Measurements from ENCODE around the gene ADAMTS17.

ADAMTS17 gene

DNA sequence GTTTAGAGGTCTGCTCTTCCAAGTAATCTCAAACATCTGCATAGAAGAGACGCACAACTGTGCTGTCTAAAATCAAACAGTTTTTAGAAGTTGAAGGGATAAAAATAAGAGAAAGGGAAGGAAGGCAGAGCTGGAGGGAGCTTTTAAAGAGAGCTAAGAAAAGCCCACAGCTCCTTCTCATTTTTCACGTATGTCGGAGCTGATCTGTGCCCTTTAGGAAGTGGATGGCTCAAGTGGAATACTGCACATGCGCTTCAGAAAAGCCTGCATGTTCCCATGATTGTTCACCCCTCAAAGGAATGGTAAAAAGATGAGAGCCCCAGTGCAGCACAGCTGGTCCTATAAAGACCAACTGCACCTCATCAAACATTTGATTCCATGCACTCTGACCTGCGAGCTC, 207.2 kb downstream of the ADAMTS17 start:
- DNase-seq (ENCODE audit: low read depth in 2 of 2, low spot score in 1 of 2) = no peak

DNA sequence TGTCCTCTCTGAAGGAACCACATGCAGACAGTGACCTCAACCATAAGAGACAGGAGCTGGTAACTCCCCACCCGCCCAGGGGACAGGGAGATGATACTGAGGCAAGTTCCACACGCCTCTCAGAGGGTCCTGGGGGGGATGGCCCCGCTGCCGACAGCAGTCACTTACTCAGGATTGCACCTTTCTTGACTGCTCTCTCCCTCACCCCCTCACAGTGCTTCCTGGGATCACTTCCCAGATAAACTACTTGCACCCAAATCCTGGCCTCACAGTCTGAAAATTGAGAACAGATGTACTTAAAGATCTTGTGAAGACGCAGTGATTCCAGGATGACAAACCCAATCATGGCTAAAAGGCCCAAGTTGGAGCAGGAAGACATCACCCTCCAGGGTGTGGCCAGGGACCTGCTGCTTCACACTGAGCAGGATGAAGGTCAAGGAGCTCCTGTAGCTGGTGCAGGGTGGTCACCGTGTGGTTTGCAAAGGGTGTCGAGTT, 207.6 kb downstream of the ADAMTS17 start:
- no peak for DNase-seq (ENCODE audit: low read depth in 2 of 2, low spot score in 1 of 2)

GRCh38 chr15:100133001-100133400, 208.8 kb downstream of the ADAMTS17 start:
- no peak for DNase-seq (ENCODE audit: low read depth in 2 of 2, low spot score in 1 of 2)

GRCh38 chr15:100132309-100132708, 209.5 kb downstream of the ADAMTS17 start:
- DNase-seq (ENCODE audit: low read depth in 2 of 2, low spot score in 1 of 2) = no peak

- no peak for DNase-seq (ENCODE audit: low read depth in 2 of 2, low spot score in 1 of 2)
These were observed 210.2 kb downstream of the ADAMTS17 start for GRCh38 chr15:100131321-100132224.

DNA sequence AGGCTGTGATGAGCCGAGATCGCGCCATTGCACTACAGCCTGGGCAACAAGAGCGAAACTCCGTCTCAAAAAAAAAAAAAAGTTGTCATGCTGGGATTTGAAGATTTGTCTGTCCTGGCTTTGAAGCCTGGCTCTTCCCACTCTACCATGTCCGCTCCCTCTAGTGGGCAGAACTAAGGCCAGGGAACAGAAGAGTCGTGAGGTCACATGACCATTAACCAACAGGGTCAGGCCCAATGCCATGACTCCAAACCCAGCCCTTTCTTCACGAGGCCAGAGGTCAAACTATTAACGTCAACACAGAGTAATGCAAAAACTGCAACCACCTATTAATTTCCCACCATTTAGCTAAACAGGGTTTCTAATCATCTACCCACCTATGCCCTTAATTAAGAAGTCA, 212.1 kb downstream of the ADAMTS17 start:
- no peak for DNase-seq (ENCODE audit: low read depth in 2 of 2, low spot score in 1 of 2)

- no peak for DNase-seq (ENCODE audit: low read depth in 2 of 2, low spot score in 1 of 2)
These were observed 216.2 kb downstream of the ADAMTS17 start for GRCh38 chr15:100125401-100126191.

- DNase-seq (ENCODE audit: low read depth in 2 of 2, low spot score in 1 of 2) = no peak
These were observed 216.8 kb downstream of the ADAMTS17 start for GRCh38 chr15:100124936-100125335.

GRCh38 chr15:100124361-100124760, 217.4 kb downstream of the ADAMTS17 start:
- no peak for DNase-seq (ENCODE audit: low read depth in 2 of 2, low spot score in 1 of 2)

DNA sequence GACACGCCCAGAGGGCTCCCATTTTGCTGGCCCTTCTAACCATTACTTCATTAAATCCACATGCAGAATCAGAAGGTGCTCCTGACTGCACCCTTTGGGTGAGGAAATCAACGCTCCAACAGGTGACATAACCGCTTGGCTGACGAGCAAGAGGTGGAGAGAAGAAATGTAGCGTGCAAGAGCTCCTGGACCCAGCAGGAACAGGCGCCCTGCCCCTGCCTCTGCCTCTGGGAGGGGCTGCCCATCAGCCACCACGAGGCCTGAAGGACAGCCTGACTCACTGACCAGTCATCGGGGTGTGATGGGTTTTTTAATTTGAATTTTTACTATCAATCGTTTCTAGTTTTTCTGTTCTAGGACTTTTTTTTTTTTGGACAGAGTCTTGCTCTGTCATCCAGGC, 218.2 kb downstream of the ADAMTS17 start:
- DNase-seq (ENCODE audit: low read depth in 2 of 2, low spot score in 1 of 2) = no peak

DNA sequence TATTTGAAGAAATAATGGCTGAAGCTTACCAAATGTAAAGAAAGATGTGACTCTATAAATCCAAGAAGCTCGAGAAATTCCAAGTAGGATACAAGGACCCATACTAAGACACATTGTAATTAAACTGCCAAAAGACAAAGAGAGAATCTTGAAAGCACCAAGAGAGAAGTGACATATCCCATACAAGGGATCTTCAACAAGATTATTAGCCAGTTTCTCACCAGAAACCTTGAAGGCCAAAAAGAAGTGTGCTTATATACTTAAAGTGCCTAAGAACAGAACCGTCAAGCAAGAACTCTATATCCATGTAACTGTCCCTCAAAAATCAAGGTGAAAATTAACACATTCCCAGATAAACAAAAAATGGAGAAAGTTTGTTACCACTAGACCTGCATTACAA, 220.5 kb downstream of the ADAMTS17 start:
- DNase-seq (ENCODE audit: low read depth in 2 of 2, low spot score in 1 of 2) = no peak

- DNase-seq (ENCODE audit: low read depth in 2 of 2, low spot score in 1 of 2) = no peak
These were observed 221.7 kb downstream of the ADAMTS17 start for GRCh38 chr15:100120111-100120510.

GRCh38 chr15:100118546-100118945, 223.2 kb downstream of the ADAMTS17 start:
- no peak for DNase-seq (ENCODE audit: low read depth in 2 of 2, low spot score in 1 of 2)

- DNase-seq (ENCODE audit: low read depth in 2 of 2, low spot score in 1 of 2) = no peak
These were observed 225.2 kb downstream of the ADAMTS17 start for GRCh38 chr15:100116416-100117190.

DNA sequence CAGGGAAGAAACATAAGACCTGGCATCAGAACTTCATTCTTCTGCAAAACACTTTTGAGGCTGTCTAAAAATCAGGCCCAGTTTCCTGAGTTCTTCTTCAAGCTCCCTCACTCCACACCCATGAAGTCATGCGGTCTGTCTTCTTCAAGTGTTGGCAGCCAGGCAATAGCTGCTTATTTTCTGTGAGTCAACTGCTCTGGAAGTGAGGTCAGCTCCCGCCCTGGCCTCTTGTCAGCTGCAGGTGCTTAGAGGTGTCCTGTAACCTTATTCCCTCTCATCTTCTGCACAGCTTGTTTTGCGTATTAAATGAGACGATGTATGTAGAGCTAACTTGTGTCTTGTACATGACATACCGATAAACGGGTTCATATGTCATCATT, 226.1 kb downstream of the ADAMTS17 start:
- no peak for DNase-seq (ENCODE audit: low read depth in 2 of 2, low spot score in 1 of 2)

DNA sequence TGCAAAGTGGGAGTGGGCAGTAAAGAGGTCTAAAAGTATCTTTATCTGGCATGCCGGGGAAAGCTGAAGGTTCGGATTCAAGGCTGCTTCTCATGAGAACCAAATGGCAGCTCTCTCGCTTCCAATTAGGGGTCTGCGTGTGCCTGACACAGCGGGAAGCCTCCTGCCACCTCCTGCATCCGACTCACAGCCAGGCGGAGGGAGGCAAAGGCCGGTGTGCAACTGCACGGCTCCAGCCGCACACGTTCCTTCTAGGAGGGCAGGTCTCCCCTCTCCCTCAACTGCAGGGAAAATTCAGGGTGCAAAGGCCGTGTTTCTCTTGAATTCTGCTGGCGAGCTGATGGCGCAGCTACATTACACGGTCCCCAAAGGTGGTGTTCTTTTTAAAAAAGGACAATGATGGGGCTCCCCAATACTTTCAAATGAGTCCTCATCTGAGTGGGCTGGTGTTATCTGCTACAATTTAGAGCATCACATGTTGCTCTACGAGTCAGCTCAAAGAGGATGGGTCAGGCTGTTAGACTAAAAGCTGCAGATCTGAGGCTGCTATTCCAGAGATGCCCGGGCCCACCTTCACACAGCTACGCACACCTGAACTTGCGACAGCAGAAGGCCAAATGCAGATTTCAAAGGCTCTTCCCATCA, 226.6 kb downstream of the ADAMTS17 start:
- DNase-seq (ENCODE audit: low read depth in 2 of 2, low spot score in 1 of 2) = no peak

DNA sequence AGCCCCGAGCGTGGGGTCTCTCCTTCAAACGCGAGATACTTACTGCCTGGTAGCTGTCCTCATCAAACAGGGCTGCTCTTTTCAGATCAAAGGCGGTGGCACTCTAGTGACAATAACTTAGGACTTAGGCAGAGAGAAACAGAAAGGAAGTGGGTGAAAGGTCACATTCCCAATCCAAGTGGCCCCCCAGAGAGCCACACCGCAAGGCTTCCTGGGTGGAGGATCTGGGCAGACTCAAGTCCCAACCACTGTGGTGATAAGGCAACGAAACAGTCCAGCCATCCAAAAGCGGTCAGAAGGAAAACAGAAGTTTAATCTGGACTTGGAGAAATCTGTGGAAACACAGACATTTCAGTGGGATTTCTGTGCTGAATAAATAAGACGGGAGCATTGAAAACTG, 227.2 kb downstream of the ADAMTS17 start:
- no peak for DNase-seq (ENCODE audit: low read depth in 2 of 2, low spot score in 1 of 2)

GRCh38 chr15:100114100-100114499, 227.7 kb downstream of the ADAMTS17 start:
- no peak for DNase-seq (ENCODE audit: low read depth in 2 of 2, low spot score in 1 of 2)

GRCh38 chr15:100113351-100114080, 228.3 kb downstream of the ADAMTS17 start:
- DNase-seq (ENCODE audit: low read depth in 2 of 2, low spot score in 1 of 2) = no peak

DNA sequence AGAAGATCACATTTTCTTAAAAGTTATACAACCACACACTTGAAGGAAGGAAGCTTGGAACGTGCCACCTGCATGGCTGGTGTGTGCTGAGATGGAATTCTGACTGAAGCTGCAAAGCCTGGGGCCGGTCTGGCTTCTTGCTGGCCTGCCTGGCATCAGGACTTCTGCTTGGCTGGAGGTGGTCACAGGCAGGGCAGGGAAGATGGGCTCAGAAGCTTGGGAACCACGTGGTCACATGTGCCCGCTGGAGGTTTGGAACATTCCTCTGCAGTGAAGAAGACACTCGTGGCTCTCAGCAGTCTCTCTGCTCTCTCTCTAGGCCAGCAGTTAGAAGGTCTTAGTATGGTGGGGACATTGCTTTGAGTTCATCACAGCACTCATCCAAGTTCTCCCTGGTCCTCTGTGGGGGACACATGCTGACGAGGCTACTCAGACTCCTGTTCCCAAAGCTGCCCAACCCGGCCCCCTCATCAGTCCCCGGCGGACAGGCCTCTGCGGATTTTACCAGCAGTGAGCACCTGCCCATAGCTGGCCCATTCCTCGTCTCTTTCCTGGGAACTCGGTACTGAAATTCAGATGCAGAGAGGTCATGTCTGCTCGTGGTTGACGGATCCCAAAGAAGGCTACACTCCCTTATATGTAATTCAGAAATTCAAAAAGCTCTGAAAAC, 229.0 kb downstream of the ADAMTS17 start:
- DNase-seq (ENCODE audit: low read depth in 2 of 2, low spot score in 1 of 2) = no peak

All from stimulated activated CD8-positive, alpha-beta memory T cell treated with anti-CD3 and anti-CD28 coated beads, Interleukin-4, amount 100 ng/mL, for 1 hour (primary cell).